ENCODE results near the gene PPP3CA.
A peak's percentile ranks its signal among the peaks of the same experiment; 100 is the strongest.
"Not testable (repeated sequence)": the region's sequence is repeated elsewhere in the genome, so short reads cannot be mapped to it uniquely, and the experiment has no call there.

The PPP3CA gene

DNA sequence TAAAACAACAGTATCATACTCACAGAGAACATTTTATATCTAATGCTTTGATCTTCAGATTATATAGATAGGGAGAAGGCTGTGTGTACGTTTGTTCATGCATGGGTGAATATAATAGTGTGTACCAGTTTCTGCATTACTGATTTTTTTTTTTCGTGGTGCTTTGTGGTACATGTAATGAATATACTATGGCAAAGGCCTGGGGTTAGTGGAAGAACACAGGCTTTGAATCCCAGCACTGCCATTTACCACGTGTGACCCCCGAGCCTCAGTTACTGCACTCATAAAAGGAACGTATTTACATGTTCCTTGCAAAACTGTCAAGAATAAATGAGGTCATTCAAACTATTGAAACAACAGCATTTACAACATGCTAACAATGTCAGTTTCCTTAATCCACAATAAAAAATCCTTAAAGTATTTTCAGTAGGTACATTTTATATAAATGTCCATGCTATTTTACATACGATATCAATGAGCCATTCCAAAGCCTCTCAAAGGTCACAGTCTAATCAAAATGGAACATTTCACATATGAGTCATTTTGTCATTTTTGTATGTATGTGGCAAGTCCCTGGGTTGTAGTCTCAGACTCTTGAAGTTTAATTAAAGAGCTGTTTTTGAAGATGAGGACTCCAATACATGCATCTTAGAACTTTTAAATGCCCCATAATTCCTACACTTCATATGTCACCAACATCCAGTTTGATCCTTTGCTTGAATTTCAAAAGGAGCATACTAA is 242.8 kb downstream of the PPP3CA start:
- H3K9me3 ChIP-seq = no peaks in the 10 kb centered on the region
- H3K27ac ChIP-seq = no peak overlapping the region
- peaks cover 0 to 41% (median 21%) of the 10 kb centered on the region in 4 donors for H3K4me1 ChIP-seq
- no peak overlapping the region for H3K4me3 ChIP-seq
- no peak for DNase-seq
- H3K36me3 ChIP-seq = peaks cover 0 to 3% (median 0%) of the 10 kb centered on the region in 3 donors
- TF ChIP-seq, protein P1, sequence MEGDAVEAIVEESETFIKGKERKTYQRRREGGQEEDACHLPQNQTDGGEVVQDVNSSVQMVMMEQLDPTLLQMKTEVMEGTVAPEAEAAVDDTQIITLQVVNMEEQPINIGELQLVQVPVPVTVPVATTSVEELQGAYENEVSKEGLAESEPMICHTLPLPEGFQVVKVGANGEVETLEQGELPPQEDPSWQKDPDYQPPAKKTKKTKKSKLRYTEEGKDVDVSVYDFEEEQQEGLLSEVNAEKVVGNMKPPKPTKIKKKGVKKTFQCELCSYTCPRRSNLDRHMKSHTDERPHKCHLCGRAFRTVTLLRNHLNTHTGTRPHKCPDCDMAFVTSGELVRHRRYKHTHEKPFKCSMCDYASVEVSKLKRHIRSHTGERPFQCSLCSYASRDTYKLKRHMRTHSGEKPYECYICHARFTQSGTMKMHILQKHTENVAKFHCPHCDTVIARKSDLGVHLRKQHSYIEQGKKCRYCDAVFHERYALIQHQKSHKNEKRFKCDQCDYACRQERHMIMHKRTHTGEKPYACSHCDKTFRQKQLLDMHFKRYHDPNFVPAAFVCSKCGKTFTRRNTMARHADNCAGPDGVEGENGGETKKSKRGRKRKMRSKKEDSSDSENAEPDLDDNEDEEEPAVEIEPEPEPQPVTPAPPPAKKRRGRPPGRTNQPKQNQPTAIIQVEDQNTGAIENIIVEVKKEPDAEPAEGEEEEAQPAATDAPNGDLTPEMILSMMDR (IDR thresholded peaks at IDR 0.05) = no peak
- H3K27me3 ChIP-seq = no peaks in the 10 kb centered on the region
- intact Hi-C loops (cut with DNase I; ENCODE audit: low total_unique reads) = no loop called here

DNA sequence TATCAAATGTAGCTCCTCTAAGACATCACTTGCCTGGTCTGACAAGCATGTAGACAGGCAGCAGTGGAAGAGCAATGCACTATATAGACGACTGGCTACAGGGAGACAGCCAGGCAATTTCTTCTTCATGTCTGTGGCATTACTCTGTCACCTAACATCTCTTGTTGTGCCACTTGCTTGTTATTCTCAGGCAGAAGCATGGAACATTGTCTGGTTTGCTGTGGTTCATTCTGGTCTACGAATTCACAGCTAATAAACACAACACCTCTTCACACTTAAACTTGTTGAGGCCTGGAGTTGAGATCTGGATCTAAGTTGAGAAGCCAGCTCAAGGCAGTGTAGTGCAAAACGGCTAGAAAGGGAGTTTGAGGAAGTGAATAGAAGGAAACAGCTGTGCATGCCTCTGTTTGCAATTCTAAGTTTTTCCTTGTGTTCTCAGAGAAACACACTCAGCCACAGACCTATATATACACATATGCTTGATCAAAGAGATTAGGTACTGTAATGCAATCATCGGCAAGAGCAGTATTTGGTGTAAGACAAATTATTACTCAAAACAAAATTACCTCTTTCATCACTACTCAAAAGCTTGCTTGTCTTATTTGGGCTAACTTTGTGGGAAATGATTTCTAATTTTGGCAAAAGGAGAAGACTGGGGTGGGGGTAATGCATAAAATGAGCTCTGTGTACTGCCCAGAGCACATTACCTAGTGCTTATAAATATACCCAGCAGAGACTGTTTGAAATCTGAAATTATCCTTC is 243.8 kb downstream of the PPP3CA start:
- Histone ChIP-seq H3K4me1 (peaks cover 0 to 39% (median 21%) of the 10 kb centered on the region in 4 donors), H3K27ac (peak overlapping the region in 1 of 2 donors; percentile 5), H3K27me3 (no peaks in the 10 kb centered on the region), H3K4me3 (no peak overlapping the region), H3K9me3 (no peaks in the 10 kb centered on the region), H3K36me3 (peaks cover 0 to 3% (median 0%) of the 10 kb centered on the region in 3 donors)
- TF ChIP-seq, protein P1 (IDR thresholded peaks at IDR 0.05) = no peak
- intact Hi-C loops (cut with DNase I; ENCODE audit: low total_unique reads) = no loop called here
- no peak for DNase-seq

DNA sequence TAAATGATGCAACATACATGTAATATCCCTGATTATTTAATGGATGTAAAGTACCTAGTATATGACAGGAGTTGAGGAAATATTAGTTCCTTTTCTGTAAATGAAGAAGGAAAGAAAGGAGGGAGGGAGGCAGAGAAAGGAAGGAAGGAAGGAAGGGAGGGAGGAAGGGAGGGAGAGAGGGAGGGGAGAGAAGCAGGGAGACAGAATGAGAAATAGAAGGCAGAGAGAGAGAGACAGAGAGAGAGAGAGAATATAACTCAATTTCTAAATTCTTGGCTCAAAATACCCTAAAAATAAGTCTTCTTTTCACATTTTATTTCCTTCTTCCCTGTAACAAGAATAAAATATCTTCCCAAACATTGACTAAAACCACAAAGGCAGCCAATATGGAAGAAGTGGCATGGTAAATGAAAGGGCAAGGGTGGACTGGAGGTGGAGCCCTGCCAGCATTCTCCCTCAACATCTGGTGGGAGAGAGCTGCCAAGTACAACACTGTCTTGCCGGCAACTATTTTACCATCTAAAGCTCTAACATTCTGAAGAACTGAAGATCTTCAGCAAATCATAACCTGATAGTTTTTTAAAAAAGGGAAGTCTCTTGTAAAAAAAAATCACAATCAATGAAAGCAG is 245.1 kb downstream of the PPP3CA start:
- Histone ChIP-seq H3K27me3 (no peaks in the 10 kb centered on the region), H3K4me3 (no peak overlapping the region), H3K36me3 (peaks cover 0 to 3% (median 0%) of the 10 kb centered on the region in 3 donors), H3K4me1 (peaks cover 0 to 46% (median 21%) of the 10 kb centered on the region in 4 donors), H3K27ac (peak overlapping the region in 1 of 2 donors; percentile 13), H3K9me3 (no peaks in the 10 kb centered on the region)
- DNase-seq = peak; percentile 55 to 74
- TF ChIP-seq, protein P1 (IDR thresholded peaks at IDR 0.05) = no peak
- intact Hi-C loops (cut with DNase I; ENCODE audit: low total_unique reads) = no loop called here

DNA sequence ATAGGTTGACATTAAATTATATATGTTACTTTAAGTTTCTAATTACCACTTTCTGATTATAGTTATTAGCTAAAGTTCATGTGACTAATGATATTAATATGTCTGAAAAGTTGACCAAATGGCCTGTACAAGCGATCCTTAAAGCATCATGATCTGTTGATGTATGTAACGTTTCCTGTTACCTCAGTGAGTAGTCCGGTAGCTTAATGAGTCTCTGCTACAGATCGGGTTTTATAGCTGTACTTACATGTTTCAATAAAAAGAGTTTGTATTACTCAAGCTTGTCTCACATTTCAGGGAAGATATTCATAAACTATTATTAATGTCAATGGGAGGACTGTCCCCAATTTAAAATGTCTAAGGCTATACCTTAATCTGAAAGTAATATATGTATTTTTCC is 246.3 kb downstream of the PPP3CA start:
- no peak for DNase-seq
- intact Hi-C loops (cut with DNase I; ENCODE audit: low total_unique reads) = no loop called here
- no peaks in the 10 kb centered on the region for H3K36me3 ChIP-seq
- H3K4me1 ChIP-seq = peaks cover 0 to 47% (median 21%) of the 10 kb centered on the region in 4 donors
- no peak overlapping the region for H3K27ac ChIP-seq
- H3K4me3 ChIP-seq = no peak overlapping the region
- TF ChIP-seq, protein P1 (IDR thresholded peaks at IDR 0.05) = no peak
- H3K9me3 ChIP-seq = no peaks in the 10 kb centered on the region
- no peaks in the 10 kb centered on the region for H3K27me3 ChIP-seq

DNA sequence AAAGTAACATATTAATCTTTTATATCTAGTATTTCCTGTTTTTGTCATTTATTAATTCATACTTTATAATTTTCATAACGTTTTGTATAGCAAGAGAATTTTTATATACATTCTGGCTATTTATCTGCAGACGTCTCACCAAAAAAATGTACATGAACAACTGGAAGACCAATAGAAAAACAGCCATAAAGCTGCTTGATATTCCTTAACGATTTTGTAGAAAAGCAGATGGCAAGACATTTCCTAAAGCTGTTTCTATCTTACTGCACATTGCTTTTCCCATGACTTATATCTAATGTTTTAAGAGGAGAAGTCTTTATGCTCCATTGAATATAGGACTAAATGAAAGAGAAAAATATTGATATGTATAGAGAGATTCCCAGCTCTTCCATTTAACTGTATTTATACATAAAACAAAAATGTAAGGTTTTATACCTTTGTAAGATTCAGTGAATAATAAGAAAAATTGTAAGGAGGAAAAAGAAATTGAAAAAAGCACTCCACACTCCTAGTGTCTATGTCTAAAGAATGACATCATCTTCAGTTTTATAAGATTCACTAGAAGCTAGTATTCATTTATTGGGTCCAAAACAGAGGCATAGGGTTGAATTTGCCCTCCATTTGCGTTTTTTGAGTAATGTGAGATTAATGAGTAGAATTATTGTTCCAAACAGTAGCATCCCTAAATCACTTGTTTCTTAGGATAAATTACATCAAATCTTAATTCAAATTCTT is 248.5 kb downstream of the PPP3CA start:
- Histone ChIP-seq H3K9me3 (no peaks in the 10 kb centered on the region), H3K4me1 (peaks cover 0 to 41% (median 16%) of the 10 kb centered on the region in 4 donors), H3K27ac (no peak overlapping the region), H3K36me3 (no peaks in the 10 kb centered on the region), H3K4me3 (no peak overlapping the region), H3K27me3 (no peaks in the 10 kb centered on the region)
- TF ChIP-seq, protein P1 (IDR thresholded peaks at IDR 0.05) = no peak
- DNase-seq = no peak
- intact Hi-C loops (cut with DNase I; ENCODE audit: low total_unique reads) = no loop called here

DNA sequence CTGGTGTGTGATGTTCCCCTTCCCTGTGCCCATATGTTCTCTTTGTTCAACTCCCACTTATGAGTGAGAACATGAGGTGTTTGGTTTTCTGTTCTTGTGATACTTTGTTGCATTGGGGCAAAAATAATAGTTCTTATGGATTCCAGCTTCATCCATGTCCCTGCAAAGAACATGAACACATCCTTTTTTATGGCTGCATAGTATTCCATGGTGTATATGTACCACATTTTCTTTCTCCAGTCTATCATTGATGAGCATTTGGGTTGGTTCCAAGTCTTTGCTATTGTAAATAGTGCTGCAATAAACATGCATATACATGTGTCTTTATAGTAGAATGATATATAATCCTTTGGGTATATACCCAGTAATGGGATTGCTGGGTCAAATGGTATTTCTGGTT is 254.7 kb downstream of the PPP3CA start:
- intact Hi-C loops (cut with DNase I; ENCODE audit: low total_unique reads); H3K36me3 ChIP-seq; H3K9me3 ChIP-seq; H3K4me3 ChIP-seq; H3K27me3 ChIP-seq; DNase-seq; H3K27ac ChIP-seq: not testable (repeated sequence)
- peaks cover 0 to 13% (median 1%) of the 10 kb centered on the region in 4 donors for H3K4me1 ChIP-seq

Measured in tibial artery (tissue), 4 donors.